CD4-positive, alpha-beta T cell treated with Interleukin-10 for 1 hour (primary cell): ENCODE measurements around the gene GRB7.
"Not testable (repeated sequence)": the region's sequence is repeated elsewhere in the genome, so short reads cannot be mapped to it uniquely, and the experiment has no call there.

ENCODE experiments used
- DNase-seq: peaks from one replicate; pipeline ENCODE4 v3.0.0-alpha.2; 2020

GRB7 gene

DNA sequence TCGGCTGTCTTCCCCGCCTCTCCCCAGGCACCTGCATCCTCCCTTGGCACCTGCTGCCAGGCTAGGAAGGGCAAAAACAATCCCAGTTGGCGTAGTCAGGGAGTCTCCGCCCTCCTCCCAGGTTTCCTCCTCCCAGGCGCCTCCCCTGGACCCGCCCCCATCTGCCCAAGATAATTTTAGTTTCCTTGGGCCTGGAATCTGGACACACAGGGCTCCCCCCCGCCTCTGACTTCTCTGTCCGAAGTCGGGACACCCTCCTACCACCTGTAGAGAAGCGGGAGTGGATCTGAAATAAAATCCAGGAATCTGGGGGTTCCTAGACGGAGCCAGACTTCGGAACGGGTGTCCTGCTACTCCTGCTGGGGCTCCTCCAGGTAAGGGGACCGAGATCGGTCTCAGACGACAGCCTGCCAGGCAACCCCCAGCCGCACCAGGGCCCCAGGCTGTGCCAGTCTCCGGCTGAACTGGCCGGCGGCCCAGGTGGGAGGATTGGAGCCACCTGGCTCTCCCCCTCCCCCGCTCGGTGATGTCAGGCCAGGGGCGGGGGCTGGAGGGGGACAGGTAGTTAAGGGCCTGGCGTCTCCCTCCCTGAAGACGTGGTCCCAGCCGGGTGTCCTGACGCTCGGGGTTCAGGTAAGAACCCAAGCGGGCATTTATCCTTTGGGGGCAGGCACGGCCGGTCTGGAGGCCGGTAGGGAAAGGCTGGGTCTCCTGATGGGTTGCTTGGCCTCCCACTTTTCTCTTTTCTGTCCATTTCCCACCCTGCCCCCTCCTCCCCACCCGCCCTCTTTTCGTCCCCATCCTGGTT is at the start of gene GRB7:
Gene GRB7, plus strand, starts transcription at position 179 of the 808 bp plus-strand sequence. CDS start 4,364 bp downstream, outside the sequence.
- DNase-seq: no peak

DNA sequence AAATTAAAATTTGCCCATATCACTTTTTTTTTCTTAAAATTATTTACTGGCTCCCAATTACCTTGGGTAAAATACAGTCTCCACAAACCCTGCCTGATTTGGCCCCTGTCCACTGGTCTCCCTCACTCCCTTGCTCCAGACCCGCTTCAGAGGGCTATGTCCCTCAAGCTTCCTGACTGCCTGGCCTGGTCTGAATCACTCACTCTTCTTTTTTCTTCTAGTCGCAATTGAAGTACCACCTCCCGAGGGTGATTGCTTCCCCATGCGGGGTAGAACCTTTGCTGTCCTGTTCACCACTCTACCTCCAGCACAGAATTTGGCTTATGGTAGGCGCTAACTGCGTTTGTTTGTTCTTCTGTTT is 49.3 kb upstream of the GRB7 start:
- no peak for DNase-seq

DNA sequence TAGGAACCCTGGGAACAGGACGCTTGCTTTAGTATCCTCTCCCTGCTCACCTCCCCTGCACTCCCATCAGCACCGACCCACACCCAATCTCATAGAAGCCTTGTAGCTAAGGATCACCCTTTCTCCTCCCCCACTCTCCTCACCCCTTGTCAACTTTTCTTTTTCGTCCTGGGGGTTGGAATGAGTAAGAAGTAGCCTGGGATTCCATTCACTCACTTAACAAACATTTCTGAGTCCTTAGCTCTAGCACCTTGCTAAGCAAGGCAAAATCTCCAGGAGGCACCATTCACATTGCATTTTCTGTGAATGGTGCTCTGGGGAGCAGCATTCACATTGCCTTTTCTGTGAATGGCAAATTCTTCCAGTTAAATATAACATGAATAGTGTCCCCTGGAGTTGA is 48.8 kb upstream of the GRB7 start:
- DNase-seq: no peak

DNA sequence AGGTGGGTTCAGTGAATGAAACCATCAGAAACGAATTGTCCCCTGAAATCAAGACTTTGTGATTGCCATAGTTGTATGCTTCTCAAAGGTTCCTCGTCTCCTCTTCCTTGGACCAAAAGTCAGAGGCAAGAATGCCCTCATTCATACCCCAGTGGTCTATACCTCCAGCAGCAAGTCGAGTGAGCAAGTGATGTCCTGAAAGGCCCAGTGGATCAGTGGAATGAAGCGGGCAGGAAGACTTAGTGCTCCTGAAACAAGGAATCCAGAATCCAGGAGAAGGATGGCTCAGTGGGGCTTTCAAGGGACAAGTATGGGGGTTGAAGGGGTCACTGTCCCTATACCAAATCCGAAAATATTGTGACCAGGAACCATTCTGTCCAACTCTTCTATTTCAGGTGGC is 43.1 kb upstream of the GRB7 start:
- no peak for DNase-seq

DNA sequence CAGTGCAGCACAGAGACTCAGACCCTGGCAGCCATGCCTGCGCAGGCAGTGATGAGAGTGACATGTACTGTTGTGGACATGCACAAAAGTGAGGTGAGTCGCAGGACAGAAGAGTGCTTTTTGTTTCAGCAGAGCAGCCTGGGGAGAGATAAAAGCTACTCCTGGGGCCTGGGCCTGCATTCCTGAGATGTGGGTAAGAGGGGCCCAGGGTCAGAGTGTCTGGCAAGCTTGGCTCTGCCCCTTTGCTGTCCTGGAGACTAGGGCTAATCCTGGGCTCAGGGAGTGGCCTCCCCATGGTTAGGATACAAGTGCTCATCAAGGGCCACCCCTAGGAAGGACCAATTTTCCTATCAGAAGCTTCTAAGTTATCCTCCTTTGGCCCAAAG is 42.7 kb upstream of the GRB7 start:
- no peak for DNase-seq

DNA sequence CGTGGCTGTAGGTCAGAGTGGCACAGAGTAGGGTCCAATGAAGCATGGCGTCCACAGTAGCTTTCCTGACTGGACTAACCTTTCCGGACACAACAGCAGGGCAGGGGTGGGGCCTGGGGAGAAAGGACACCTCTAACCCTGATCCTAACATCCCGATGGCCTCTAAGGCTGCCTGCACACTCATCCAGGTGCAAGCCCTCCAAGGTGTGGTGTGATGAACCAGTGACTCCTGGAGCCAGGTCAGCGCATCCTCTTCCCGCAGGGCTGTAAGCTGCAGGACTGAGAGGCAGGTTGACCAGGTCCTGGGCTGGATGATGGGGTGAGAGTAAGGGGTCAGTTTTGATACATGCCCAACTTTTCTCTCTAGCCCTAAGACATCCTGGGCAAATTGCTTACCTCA is 41.0 kb upstream of the GRB7 start:
- no peak for DNase-seq

DNA sequence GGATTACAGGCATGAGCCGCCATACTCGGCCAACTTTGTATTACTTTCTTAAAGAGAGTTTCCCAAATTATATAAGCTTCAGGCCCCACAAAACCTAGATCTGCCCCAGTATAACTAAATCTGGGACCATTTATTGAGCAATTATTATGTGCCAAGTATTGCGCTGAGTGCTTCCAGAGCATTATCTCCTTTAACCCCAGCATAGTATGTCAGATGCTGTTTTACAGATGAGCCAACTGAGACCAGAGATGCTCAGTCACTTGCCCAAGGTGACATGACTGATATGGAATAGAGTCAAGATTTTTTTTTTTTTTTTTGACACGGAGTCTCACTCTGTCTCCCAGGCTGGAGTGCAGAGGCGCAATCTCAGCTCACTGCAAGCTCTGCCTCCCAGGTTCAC is 39.8 kb upstream of the GRB7 start:
- DNase-seq: no peak

DNA sequence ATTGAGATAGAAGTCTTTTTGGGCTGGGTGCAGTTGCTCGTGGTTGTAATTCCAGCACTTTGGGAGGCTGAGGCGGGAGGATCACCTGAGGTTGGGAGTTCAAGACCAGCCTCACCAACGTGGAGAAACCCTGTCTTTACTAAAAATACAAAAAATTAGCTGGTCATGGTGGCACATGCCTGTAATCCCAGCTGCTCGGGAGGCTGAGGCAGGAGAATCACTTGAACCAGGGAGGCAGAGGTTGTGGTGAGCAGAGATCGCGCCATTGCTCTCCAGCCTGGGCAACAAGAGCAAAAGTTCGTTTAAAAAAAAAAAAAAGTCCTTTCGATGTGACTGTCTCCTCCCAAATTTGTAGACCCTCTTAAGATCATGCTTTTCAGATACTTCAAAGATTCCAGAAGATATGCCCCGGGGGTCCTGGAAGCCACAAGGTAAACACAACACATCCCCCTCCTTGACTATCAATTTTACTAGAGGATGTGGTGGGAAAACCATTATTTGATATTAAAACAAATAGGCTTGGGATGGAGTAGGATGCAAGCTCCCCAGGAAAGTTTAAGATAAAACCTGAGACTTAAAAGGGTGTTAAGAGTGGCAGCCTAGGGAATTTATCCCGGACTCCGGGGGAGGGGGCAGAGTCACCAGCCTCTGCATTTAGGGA is 38.5 kb upstream of the GRB7 start:
- DNase-seq: not testable (repeated sequence)

DNA sequence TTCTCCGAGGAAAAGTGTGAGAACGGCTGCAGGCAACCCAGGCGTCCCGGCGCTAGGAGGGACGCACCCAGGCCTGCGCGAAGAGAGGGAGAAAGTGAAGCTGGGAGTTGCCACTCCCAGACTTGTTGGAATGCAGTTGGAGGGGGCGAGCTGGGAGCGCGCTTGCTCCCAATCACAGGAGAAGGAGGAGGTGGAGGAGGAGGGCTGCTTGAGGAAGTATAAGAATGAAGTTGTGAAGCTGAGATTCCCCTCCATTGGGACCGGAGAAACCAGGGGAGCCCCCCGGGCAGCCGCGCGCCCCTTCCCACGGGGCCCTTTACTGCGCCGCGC is 38.0 kb upstream of the GRB7 start, which contains the start of gene ERBB2:
Gene ERBB2, plus strand, starts transcription at position 247 of the 330 bp plus-strand sequence. CDS start 175 bp downstream, outside the sequence.
- DNase-seq: no peak

DNA sequence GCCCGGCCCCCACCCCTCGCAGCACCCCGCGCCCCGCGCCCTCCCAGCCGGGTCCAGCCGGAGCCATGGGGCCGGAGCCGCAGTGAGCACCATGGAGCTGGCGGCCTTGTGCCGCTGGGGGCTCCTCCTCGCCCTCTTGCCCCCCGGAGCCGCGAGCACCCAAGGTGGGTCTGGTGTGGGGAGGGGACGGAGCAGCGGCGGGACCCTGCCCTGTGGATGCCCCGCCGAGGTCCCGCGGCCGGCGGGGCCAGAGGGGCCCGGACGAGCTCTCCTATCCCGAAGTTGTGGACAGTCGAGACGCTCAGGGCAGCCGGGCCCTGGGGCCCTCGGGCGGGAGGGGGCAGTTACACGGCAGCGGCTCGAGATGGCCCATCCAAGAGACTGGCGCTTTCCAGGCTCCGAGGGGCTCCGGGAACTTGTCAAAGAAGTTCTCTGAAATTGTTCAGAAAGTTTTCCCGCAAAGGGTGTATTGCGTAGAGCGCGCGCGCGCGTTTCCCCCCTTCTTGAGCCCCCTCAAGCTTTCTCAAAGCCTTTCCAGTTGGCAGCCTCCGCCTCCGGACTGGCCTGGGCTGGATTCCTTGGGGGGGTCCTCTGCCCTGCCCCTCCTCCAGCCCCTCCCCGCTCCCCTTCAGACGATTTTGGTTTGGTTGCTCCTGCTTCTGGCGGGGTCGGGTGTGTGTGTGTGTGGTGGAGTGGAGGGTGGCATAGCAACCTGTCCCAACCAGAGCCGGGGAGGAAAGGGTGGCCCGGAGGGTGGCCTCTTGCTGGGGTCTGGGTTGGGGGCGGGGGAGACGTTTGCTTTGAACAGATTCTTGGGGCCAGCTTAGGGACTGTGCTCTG is 37.4 kb upstream of the GRB7 start:
- DNase-seq: no peak

DNA sequence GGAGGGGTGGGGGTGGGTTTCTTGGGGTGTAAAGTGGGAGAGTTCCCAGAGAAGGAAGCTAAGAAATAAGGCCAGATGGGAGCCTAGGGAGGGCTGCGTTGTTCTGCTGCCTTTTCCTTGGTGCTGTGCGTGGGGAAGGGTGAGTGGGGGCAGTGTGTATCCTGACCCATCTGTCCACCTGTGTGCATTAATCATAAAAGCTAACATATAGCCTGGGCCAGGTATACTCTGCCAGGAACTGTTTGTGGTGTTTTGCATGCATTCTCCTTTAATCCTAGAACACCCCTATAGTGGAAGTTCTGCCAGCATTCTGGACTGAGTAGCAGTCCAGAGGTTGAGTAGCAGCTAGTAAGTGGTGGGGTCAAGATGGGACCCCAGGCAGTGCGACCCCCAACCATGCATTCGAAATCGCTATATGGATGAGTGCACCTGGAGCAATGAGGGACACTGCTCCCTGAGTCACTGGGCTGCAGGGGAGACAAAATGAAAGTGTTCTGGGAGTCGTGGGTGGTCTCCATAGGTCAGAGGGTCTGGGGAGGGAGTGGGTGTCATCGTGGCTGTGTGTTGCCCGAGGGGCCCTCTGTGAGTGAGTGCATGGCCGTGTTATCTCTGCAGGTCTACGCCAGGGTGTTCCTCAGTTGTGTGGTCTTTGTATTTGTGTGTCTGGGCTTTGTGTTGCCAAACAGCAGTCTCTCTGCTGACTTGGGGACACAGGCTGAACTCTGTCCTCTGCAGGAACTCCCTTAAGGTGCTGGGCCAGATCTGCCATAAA is 36.5 kb upstream of the GRB7 start:
- no peak for DNase-seq

DNA sequence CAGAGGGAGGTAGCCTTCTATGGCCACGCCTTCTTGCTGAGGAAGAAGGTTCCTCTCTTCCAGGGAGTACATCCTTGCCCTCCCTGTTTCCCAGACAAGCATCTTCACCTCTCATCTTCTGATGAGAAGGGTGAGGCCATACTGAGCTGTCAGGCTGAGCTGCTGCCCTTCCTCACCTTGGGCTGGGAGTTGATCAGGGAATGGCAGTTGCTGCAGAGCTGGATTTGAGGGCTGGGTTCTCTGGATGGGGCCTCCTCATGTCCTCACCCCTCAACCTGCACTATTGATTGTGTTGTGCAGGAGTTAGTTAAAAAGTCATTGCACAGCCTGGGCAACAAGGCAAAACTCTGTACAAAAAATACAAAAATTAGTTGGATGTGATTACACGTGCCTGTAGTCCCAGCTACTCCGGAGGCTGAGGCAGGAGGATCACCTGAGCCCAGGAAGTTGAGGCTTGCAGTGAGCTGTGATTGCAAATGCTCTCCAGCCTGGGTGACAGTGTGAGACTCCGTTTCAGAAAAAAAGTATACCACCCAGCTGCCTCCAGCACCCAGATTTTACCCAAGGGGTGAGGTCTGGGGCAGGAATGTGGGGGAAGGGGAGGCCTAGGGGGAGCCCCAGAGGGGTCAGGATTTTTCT is 35.8 kb upstream of the GRB7 start:
- no peak for DNase-seq

DNA sequence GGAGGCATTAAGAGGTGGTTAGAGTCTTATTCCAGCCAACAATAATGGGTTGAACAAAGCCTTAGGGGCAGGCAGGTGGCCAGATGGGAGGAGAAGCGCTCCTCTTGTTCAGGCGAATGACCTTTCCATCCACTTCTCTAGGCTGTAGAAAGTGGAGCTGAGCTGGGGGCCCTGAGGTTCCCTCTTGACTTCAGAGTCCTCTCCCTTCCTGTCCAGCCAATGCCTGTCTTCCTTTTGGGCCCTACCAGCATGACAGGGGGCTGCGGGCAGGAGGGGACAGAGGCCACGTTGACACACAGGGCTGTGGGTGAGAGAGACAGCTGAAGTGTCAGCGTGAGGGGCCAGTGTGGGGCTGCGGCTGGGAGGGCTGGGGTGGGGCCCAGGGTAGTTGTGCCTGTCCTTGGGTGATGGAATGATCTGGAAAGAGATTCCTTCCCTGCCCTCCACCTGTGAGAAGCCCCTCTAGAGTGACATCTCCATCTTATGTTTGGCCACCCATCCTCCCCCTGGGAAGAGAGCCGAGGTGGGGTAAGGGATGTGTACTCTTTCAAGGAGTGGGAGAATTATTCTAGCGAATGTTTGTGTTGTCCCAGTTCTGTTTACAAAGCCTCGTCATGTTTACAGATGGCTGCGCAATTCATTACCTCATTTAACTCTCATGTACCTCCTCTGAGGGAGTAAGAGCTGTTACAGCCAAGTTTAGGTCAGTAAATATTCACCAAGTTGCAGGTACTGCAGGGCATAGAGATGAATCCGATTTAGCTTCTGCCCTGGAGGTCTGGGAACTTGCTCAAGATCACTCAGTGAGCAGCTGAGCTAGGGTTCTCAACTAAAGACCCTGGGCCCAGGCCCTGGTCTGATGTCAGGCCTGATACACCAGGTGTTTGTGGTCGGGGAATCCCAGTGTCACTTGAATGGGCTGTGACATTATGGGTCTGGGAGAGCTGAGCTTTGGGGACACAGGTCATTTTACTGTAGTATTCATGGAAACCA is 34.5 kb upstream of the GRB7 start:
- DNase-seq: no peak

DNA sequence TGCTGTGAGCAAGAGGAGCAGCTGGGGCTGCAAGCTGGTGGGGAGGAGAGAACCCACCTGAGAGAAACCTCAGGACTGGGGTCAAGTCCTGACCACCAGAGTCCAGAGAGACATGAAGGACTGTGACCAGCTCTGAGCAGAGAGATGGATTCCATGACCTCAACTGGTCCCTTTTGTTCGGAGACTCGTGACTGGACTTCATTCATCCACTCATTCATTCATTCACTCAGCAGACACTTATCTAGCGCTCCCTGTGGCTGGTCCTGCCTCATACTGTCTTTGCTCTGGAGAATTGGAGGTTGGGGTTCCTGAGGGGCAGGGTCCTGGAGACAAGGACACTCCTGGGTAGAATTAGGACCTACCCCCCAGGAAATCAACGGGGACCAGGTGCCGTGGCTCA is 33.8 kb upstream of the GRB7 start:
- no peak for DNase-seq

DNA sequence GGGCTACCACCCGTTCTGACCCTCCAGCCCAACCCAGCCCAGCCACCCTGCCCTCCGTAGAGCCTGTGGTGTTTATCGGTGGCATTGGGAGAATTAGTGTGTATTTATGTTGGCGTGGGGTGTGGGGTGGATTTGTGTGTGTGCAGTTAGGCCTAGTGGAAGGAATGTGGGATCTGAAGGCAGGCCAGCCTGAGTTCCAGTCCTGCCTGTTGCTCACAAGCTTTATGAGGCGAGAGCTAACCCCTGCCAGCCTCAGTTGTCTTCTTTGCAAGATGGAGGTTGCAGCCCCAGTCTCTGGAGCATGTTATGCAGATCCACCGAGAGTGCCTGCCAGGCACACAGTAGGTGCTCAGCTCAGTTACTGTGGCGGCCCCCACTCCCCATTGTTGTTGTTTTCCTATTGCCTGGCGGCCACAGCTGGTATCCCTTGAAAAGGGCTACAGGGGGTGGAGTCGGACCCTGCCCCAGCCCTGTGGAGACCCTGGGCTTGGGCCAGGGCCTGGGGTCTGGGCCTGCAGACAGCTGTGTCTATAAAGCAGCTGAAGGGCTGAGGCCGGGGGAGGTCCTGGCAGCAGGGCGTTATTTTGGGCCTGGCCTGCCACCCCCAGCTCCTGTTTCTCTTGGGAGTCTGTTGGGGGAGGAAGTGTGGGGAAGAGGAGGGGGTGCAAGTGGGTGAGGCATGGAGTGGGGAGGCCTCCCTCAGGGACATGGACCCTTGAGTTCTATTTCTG is 32.8 kb upstream of the GRB7 start:
- no peak for DNase-seq

DNA sequence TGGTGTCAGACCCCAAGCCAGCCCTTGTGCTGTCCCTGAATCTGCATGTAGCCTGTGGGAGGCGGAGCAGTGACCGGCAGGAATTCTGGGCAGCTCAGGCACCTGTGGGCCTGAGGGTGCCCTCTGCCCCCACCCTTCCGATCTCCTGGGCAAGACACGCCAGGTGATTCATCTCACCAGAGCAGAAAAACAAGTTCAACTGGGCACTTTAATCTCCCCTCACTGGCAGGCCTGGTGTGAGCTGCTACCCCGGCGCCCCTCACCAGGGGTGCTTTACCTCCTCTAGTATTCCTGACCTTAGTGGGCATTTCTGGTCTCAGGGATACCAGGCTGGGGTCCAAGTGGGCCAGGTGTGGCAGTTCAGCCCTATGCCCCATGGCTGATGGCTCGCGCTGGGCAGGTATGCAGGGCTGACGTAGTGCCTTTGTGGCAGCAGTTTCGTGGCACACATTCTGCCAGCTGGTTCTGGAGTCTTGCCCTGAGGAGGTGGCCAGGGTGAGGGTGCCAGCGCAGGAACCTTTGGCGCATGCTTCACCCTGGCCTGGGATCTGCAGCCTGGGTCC is 31.9 kb upstream of the GRB7 start:
- DNase-seq: no peak

DNA sequence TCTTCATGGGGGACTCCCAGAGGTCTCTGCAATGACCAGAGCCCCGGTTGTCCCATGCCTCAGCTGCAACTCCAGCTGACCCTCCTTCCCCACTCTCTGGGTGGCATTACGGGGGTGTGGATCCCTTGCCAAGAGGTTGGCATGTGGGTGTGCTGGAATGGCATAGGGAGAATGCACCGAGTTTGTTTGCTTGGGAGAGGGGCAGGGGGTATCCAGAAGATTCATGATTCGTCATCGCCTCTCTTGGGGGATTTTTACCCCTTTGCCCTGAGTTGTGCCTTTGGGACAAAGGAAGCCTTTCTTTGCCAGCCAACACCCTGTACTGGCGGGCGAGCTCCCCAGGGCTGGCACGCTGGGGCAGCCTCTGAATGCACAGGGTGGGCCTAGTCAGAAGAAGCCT is 31.4 kb upstream of the GRB7 start:
- DNase-seq: no peak

DNA sequence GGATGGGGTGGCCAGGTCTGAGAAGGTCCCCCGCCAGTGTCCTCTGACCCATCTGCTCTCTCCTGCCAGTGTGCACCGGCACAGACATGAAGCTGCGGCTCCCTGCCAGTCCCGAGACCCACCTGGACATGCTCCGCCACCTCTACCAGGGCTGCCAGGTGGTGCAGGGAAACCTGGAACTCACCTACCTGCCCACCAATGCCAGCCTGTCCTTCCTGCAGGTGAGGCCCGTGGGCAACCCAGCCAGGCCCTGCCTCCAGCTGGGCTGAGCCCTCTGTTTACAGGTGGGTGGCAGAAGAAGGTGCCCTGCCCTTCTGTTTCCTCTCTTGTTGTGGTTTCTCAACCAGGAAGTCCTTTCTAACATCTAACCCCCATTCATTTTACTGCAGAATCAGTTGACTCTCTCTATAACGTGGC is 30.8 kb upstream of the GRB7 start:
- peak; percentile 20 for DNase-seq

DNA sequence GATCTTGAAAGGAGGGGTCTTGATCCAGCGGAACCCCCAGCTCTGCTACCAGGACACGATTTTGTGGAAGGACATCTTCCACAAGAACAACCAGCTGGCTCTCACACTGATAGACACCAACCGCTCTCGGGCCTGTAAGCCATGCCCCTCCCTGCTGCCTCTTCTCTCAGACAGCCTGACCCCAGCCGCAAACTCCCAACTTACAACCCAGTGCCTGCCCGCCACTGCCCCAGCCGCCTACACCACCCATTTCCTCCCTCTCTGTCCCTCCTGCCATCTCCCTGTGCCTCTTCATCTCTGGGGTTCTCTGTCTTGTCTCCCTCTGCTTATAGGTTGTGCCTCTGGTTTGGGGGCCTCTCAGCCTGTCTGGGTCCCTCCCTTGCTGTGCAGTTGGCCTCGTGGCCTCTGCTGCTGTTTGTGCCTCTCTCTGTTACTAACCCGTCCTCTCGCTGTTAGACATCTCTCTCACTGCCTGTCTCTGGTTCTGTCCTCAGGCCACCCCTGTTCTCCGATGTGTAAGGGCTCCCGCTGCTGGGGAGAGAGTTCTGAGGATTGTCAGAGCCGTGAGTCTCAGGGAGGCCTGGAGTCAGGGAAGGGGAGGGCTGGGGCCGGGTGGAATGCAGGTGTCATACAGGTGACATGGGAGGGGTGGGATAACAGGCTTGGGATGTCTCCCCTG is 28.3 kb upstream of the GRB7 start:
- peak; percentile 27 for DNase-seq
